ENCODE data around the gene SFXN3. TPM values are rescaled to one million over a fixed set of nuclear protein-coding genes. Genes with fewer than 3 reads are reported as not detected.

Gene SFXN3
- total and polyA plus RNA-seq, 2 of the 13 experiments (the other 11 are each of a cell fraction or from before 2014, with no cell fraction given), result 16.8 to 71.5 TPM

GRCh38 chr10:101060036-101060950, 29.3 kb downstream of the SFXN3 start (continued):
- no peak for TF ChIP-seq FUBP1 (CRISPR knock-in tag; IDR thresholded peaks at IDR 0.05; ENCODE audit: borderline replicate concordance)
- no peak for TF ChIP-seq LBX2 (CRISPR knock-in tag; IDR thresholded peaks at IDR 0.05; ENCODE audit: borderline replicate concordance)
- no peak; the same call in 1 of the 2 replicates for TF ChIP-seq ZBTB43 (CRISPR knock-in tag; conservative IDR thresholded peaks at IDR 0.05)
- TF ChIP-seq TCF12 (IDR thresholded peaks at IDR 0.05), result no peak
- no peak for TF ChIP-seq TCF12 (CRISPR knock-in tag; IDR thresholded peaks at IDR 0.05)
- TF ChIP-seq GPN1 (CRISPR knock-in tag; IDR thresholded peaks at IDR 0.05; ENCODE audit: borderline replicate concordance), result no peak
- TF ChIP-seq SMARCC2 (IDR thresholded peaks at IDR 0.05), result no peak
- TF ChIP-seq GTF2F1 (IDR thresholded peaks at IDR 0.05; ENCODE audit: low read length), result no peak
- no peak for TF ChIP-seq ZNF572 (CRISPR knock-in tag; IDR thresholded peaks at IDR 0.05)
- TF ChIP-seq MED1 (CRISPR knock-in tag; IDR thresholded peaks at IDR 0.05), result peak; percentile 17; the same call in 1 of the 2 replicates
- TF ChIP-seq NFATC3 (CRISPR knock-in tag; IDR thresholded peaks at IDR 0.05), result no peak
- TF ChIP-seq SCMH1 (CRISPR knock-in tag; IDR thresholded peaks at IDR 0.05; ENCODE audit: borderline replicate concordance), result no peak
- TF ChIP-seq HCFC1 (IDR thresholded peaks at IDR 0.05; ENCODE audit: low read depth, low read length), result no peak
- TF ChIP-seq ATF2 (CRISPR knock-in tag; IDR thresholded peaks at IDR 0.05), result no peak; the same call in 1 of the 2 replicates
- peak; percentile 96 for TF ChIP-seq SMC3 (IDR thresholded peaks at IDR 0.05; ENCODE audit: low read length)
- no peak for TF ChIP-seq MTF1 (CRISPR knock-in tag; IDR thresholded peaks at IDR 0.05)
- no peak for TF ChIP-seq MIER3 (CRISPR knock-in tag; IDR thresholded peaks at IDR 0.05; ENCODE audit: borderline replicate concordance)
- TF ChIP-seq ATF7-NPFF (CRISPR knock-in tag; IDR thresholded peaks at IDR 0.05; ENCODE audit: low read depth), result no peak
- peak; percentile 76 for TF ChIP-seq ELF1 (CRISPR knock-in tag; IDR thresholded peaks at IDR 0.05)
- TF ChIP-seq ZNF839 (CRISPR knock-in tag; IDR thresholded peaks at IDR 0.05; ENCODE audit: borderline replicate concordance), result 0 out of 2 replicates have a peak, but pooled peaks have one; percentile 11
- no peak for TF ChIP-seq TRIM22 (IDR thresholded peaks at IDR 0.05)
- TF ChIP-seq ZNF713 (CRISPR knock-in tag; IDR thresholded peaks at IDR 0.05), result no peak
- no peak; the same call in 1 of the 2 replicates for TF ChIP-seq GATAD2A (CRISPR knock-in tag; IDR thresholded peaks at IDR 0.05)
- TF ChIP-seq ZNF780A (CRISPR knock-in tag; IDR thresholded peaks at IDR 0.05), result 0 out of 2 replicates have a peak, but pooled peaks have one; percentile 1
- no peak; the same call in 1 of the 2 replicates for TF ChIP-seq GABPB1 (CRISPR knock-in tag; IDR thresholded peaks at IDR 0.05)
